Endothelial cell of umbilical vein (primary cell): ENCODE results near the gene PHACTR1. TPM values are rescaled to one million over a fixed set of nuclear protein-coding genes. Genes with fewer than 3 reads are reported as not detected.

Experiments used
- BruUV-seq: library from RNA; stranded (reverse); fragments of 400-500 nt; replicated peaks from 2 replicates; lab custom pipeline; 2021; lab: Mats Ljungman, UMichigan
- CTCF ChIA-PET: fragments of 300-600, 350-600 bp; sonication (Branson Sonifier 250); formaldehyde crosslinking; loops from one replicate; lab custom pipeline; 2021; ENCODE audit warnings: antibody characterized with exemption, inconsistent platforms; lab: Charles Lee
- POLR2A ChIA-PET: fragments of 300-600, 350-600 bp; sonication (Branson Sonifier 250); formaldehyde crosslinking; loops from one replicate; lab custom pipeline; 2021; ENCODE audit warnings: antibody characterized with exemption, inconsistent platforms; lab: Charles Lee
- DNase-seq: peaks from one replicate; pipeline ENCODE4 v3.0.0-alpha.2; 2011; ENCODE audit warnings: low read depth, low spot score
- FAIRE-seq: peaks from 2 replicates; lab custom pipeline; 2011; peaks lifted over from hg19 to GRCh38; lab: Jason Lieb, UNC
- H2AFZ ChIP-seq: 2 replicates; pipeline ENCODE4 v1.6.0; 2012; ENCODE audit warnings: low read depth, low read length, control low read depth, inconsistent platforms
- H3K27ac ChIP-seq: 2 replicates; pipeline ENCODE4 v1.5.1; 2011; ENCODE audit warnings: low read depth, mild to moderate bottlenecking, control low read depth, low read length, moderate library complexity; ENCODE audit not compliant: insufficient read depth
- H3K27me3 ChIP-seq, 2 experiments: 2 replicates each; pipeline versions ENCODE4 v1.6.0 to v1.6.1; 2011; ENCODE audit warnings: low read length in 2 of 2, mixed read lengths in 1 of 2; ENCODE audit not compliant: control insufficient read depth in 2 of 2, insufficient read depth in 2 of 2
- H3K36me3 ChIP-seq, 2 experiments: 2 replicates in 1 of 2; 3 replicates in 1 of 2; pipeline ENCODE4 v1.5.1; 2011; ENCODE audit warnings: low read length in 2 of 2, mild to moderate bottlenecking in 1 of 2, moderate library complexity in 1 of 2; ENCODE audit not compliant: control insufficient read depth in 2 of 2, insufficient read depth in 2 of 2; ENCODE audit errors: extremely low read depth in 1 of 2
- H3K4me1 ChIP-seq: 3 replicates; pipeline ENCODE4 v1.5.1; 2011; ENCODE audit warnings: mild to moderate bottlenecking, low read length; ENCODE audit not compliant: control insufficient read depth, insufficient read depth; ENCODE audit errors: extremely low read depth
- H3K4me2 ChIP-seq: 2 replicates; pipeline ENCODE4 v1.6.1; 2011; ENCODE audit warnings: low read length, control low read depth, mixed read lengths; ENCODE audit not compliant: insufficient read depth
- H3K4me3 ChIP-seq, 3 experiments: fragments of 200-600 bp in 1 of 3; sonication (generic), shearing (Covaris generic) in 1 of 3; replicated peaks in 1 of 3; 2 replicates each; pipeline ENCODE4 v1.5.1; 2011 to 2016; ENCODE audit warnings: control low read depth in 3 of 3, low read length in 3 of 3, mild to moderate bottlenecking in 2 of 3, inconsistent platforms in 1 of 3, low read depth in 1 of 3, moderate library complexity in 1 of 3; ENCODE audit not compliant: insufficient read depth in 1 of 3
- H3K79me2 ChIP-seq: 2 replicates; pipeline ENCODE4 v1.6.0; 2012; ENCODE audit warnings: low read length, inconsistent platforms; ENCODE audit not compliant: control insufficient read depth, insufficient read depth
- H3K9ac ChIP-seq: replicated peaks from 2 replicates; pipeline ENCODE3; 2011; ENCODE audit warnings: low read length, control low read depth; ENCODE audit not compliant: insufficient read depth; ENCODE audit errors: extremely low read depth
- H3K9me1 ChIP-seq: replicated peaks from 3 replicates; pipeline ENCODE4 v1.6.0; 2011; ENCODE audit warnings: mild to moderate bottlenecking, low read length; ENCODE audit not compliant: control insufficient read depth, insufficient read depth; ENCODE audit errors: extremely low read depth
- H3K9me3 ChIP-seq: replicated peaks from 2 replicates; pipeline ENCODE4 v1.5.1; 2012; ENCODE audit warnings: low read length, inconsistent platforms; ENCODE audit not compliant: control insufficient read depth, insufficient read depth
- H4K20me1 ChIP-seq: replicated peaks from 2 replicates; pipeline ENCODE3; 2011; ENCODE audit warnings: mild to moderate bottlenecking, low read length; ENCODE audit not compliant: control insufficient read depth, insufficient read depth; ENCODE audit errors: extremely low read depth
- CTCF ChIP-seq, 2 donors: IDR thresholded peaks; 1 replicate in 1 of 2; 2 replicates in 1 of 2; pipeline ENCODE4 v1.5.1; 2011; ENCODE audit warnings: low read length in 2 of 2, mild to moderate bottlenecking in 2 of 2, moderate library complexity in 2 of 2, control low read depth in 1 of 2, inconsistent platforms in 1 of 2, low read depth in 1 of 2; ENCODE audit not compliant: insufficient read depth in 1 of 2; ENCODE audit errors: extremely low read depth in 1 of 2
- EZH2 ChIP-seq: IDR thresholded peaks from 2 replicates; pipeline ENCODE4 v1.6.1; 2012; ENCODE audit warnings: borderline replicate concordance, low read depth, mild to moderate bottlenecking, moderate library complexity, low read length, inconsistent platforms; ENCODE audit not compliant: severe bottlenecking
- FOS ChIP-seq: IDR thresholded peaks from 2 replicates; pipeline ENCODE4 v1.6.1; 2011; ENCODE audit warnings: mild to moderate bottlenecking, low read length, moderate library complexity, borderline replicate concordance; ENCODE audit not compliant: insufficient read depth
- GATA2 ChIP-seq: IDR thresholded peaks from 2 replicates; pipeline ENCODE4 v1.7.0; 2011; ENCODE audit warnings: low read depth, mild to moderate bottlenecking, moderate library complexity, mixed read lengths, low read length; ENCODE audit not compliant: insufficient read length, insufficient read depth
- JUN ChIP-seq: IDR thresholded peaks from 2 replicates; pipeline ENCODE4 v1.6.1; 2011; ENCODE audit warnings: borderline replicate concordance, low read depth; ENCODE audit not compliant: insufficient read length, insufficient read depth
- MAX ChIP-seq: IDR thresholded peaks from 2 replicates; pipeline ENCODE4 v1.6.1; 2011; ENCODE audit not compliant: insufficient read depth, insufficient read length
- MYC ChIP-seq: IDR thresholded peaks from one replicate; pipeline ENCODE4 v1.6.1; 2011; ENCODE audit warnings: mild to moderate bottlenecking, low read depth, low read length
- POLR2A ChIP-seq: IDR thresholded peaks from 2 replicates; pipeline ENCODE4 v1.6.1; 2012; ENCODE audit warnings: low read depth, mild to moderate bottlenecking, control low read depth, low read length
- POLR2AphosphoS5 ChIP-seq: IDR thresholded peaks from 2 replicates; pipeline ENCODE4 v1.6.1; 2012; ENCODE audit warnings: low read depth, mild to moderate bottlenecking, control low read depth, low read length, moderate library complexity; ENCODE audit not compliant: insufficient read depth
- dilution Hi-C: fragments of 300-500 bp; cut with MboI; formaldehyde crosslinking; loops from one replicate; pipeline ENCODE4 v1.15.0; 2019; ENCODE audit warnings: low sequenced_read_pairs; ENCODE audit not compliant: extremely low pct_ligation_motif_present
- intact Hi-C: fragments of 100-400 bp; cut with micrococcal nuclease; formaldehyde crosslinking; loops from one replicate; pipeline ENCODE4 v1.10.0; 2022
- polyA plus RNA-seq, 4 experiments: library from polyadenylated mRNA; depleted of rRNA in 3 of 4; stranded (reverse) in 3 of 4; unstranded in 1 of 4; fragments of >200 nt; gene quantifications; 2 replicates each; pipeline versions ENCODE4 v1.2.1 to v1.2.3, GENCODE V29; 2011 to 2012; ENCODE audit warnings: missing spikeins in 1 of 4
- total RNA-seq: library from RNA; stranded (reverse); gene quantifications from 2 replicates; pipeline ENCODE4 v1.2.3, GENCODE V29; 2021

The PHACTR1 gene
- total and polyA plus RNA-seq, 2 donors (not counting 3 experiments of a cell fraction or from before 2014, with no cell fraction given) = 2.4 to 23.2 TPM

- Histone ChIP-seq H4K20me1 (no peaks in the 10 kb centered on the region), H3K4me1 (no peaks in the 10 kb centered on the region), H3K4me3 (no peak overlapping the region), H2AFZ (no peak overlapping the region), H3K27me3 (no peaks in the 10 kb centered on the region), H3K36me3 (no peaks in the 10 kb centered on the region), H3K79me2 (no peaks in the 10 kb centered on the region), H3K9me1 (no peaks in the 10 kb centered on the region), H3K9ac (no peak overlapping the region), H3K27ac (no peak overlapping the region), H3K9me3 (no peaks in the 10 kb centered on the region), H3K4me2 (no peak overlapping the region)
- ChIA-PET CTCF (no interaction called here), POLR2A (no interaction called here)
- TF ChIP-seq FOS = no peak
- no peak for TF ChIP-seq MYC
- no peak for TF ChIP-seq EZH2
- no peak for TF ChIP-seq CTCF (IDR thresholded peaks at IDR 0.05; ENCODE audit: extremely low read depth in 1 of 2, insufficient read depth in 1 of 2, low read depth in 1 of 2, low read length in 2 of 2)
- no peak for TF ChIP-seq MAX
- no peak for TF ChIP-seq GATA2
- no peak for TF ChIP-seq POLR2A
- TF ChIP-seq POLR2AphosphoS5 = no peak
- no peak for TF ChIP-seq JUN
- dilution Hi-C loops = no loop called here
- intact Hi-C loops = no loop called here
- no peak for DNase-seq
- FAIRE-seq = no peak
- BruUV-seq = no TSS peak
Measured at GRCh38 chr6:13256266-13257001, 539.9 kb downstream of the PHACTR1 start.
